ENCODE measurements around the gene NTM. TPM values are rescaled to one million over a fixed set of nuclear protein-coding genes. Genes with fewer than 3 reads are reported as not detected.

The NTM gene
- total RNA-seq, 1 experiment from 2014 or later = 16.4 TPM

DNA sequence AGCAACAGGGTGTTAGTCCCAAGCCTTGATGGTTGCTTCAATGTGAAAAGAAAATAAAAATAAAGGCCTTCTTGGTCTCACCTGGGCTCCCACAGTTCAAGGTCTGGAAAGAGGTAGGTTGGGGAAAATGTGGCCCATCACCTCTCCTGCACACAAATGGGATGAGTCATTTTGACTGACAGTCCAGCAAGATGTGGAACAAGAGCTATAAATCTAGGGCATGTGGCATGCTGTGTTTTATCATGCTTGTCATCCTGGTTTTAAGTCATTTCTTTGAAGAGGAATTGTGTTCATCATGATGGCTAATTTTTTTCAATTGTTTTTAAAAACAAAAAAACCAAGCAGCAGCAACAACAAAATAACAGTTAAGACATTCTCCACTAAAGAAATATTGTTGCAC lies 503.7 kb downstream of the NTM start (continued):
- TF ChIP-seq, protein P1, sequence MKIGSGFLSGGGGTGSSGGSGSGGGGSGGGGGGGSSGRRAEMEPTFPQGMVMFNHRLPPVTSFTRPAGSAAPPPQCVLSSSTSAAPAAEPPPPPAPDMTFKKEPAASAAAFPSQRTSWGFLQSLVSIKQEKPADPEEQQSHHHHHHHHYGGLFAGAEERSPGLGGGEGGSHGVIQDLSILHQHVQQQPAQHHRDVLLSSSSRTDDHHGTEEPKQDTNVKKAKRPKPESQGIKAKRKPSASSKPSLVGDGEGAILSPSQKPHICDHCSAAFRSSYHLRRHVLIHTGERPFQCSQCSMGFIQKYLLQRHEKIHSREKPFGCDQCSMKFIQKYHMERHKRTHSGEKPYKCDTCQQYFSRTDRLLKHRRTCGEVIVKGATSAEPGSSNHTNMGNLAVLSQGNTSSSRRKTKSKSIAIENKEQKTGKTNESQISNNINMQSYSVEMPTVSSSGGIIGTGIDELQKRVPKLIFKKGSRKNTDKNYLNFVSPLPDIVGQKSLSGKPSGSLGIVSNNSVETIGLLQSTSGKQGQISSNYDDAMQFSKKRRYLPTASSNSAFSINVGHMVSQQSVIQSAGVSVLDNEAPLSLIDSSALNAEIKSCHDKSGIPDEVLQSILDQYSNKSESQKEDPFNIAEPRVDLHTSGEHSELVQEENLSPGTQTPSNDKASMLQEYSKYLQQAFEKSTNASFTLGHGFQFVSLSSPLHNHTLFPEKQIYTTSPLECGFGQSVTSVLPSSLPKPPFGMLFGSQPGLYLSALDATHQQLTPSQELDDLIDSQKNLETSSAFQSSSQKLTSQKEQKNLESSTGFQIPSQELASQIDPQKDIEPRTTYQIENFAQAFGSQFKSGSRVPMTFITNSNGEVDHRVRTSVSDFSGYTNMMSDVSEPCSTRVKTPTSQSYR (CRISPR knock-in tag; IDR thresholded peaks at IDR 0.05) = no peak
- TF ChIP-seq, protein P2, sequence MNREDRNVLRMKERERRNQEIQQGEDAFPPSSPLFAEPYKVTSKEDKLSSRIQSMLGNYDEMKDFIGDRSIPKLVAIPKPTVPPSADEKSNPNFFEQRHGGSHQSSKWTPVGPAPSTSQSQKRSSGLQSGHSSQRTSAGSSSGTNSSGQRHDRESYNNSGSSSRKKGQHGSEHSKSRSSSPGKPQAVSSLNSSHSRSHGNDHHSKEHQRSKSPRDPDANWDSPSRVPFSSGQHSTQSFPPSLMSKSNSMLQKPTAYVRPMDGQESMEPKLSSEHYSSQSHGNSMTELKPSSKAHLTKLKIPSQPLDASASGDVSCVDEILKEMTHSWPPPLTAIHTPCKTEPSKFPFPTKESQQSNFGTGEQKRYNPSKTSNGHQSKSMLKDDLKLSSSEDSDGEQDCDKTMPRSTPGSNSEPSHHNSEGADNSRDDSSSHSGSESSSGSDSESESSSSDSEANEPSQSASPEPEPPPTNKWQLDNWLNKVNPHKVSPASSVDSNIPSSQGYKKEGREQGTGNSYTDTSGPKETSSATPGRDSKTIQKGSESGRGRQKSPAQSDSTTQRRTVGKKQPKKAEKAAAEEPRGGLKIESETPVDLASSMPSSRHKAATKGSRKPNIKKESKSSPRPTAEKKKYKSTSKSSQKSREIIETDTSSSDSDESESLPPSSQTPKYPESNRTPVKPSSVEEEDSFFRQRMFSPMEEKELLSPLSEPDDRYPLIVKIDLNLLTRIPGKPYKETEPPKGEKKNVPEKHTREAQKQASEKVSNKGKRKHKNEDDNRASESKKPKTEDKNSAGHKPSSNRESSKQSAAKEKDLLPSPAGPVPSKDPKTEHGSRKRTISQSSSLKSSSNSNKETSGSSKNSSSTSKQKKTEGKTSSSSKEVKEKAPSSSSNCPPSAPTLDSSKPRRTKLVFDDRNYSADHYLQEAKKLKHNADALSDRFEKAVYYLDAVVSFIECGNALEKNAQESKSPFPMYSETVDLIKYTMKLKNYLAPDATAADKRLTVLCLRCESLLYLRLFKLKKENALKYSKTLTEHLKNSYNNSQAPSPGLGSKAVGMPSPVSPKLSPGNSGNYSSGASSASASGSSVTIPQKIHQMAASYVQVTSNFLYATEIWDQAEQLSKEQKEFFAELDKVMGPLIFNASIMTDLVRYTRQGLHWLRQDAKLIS (CRISPR knock-in tag; IDR thresholded peaks at IDR 0.05; ENCODE audit: borderline replicate concordance) = no peak
- TF ChIP-seq PRRX2 (CRISPR knock-in tag; IDR thresholded peaks at IDR 0.05) (no peak), HMGA2 (CRISPR knock-in tag; IDR thresholded peaks at IDR 0.05) (no peak), ZBTB21 (CRISPR knock-in tag; IDR thresholded peaks at IDR 0.05; ENCODE audit: borderline replicate concordance) (no peak), NFYB (CRISPR knock-in tag; conservative IDR thresholded peaks at IDR 0.05; ENCODE audit: low read depth) (no peak)
- TF ChIP-seq, protein P3, sequence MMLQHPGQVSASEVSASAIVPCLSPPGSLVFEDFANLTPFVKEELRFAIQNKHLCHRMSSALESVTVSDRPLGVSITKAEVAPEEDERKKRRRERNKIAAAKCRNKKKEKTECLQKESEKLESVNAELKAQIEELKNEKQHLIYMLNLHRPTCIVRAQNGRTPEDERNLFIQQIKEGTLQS (CRISPR knock-in tag; conservative IDR thresholded peaks at IDR 0.05) = no peak

DNA sequence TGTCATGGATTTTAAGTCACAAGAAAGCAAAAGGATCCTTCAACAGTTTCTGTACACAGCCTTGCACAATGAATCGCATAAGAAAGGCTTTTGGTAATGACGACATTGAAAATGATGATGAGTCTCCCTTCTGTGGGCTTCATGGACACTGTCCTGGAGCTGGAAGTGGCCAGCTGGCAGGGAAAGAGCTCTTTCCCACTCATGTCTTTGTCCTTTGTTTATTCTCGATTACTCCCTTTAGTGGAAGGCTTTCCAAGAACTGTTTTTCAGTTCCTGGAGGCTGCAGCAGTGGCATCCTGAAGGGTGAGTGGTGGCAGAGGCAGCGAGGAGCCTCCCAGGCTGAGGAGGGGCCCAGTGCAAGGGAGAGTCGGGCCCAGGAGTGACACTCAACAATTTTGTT lies 505.2 kb downstream of the NTM start:
- no peak for DNase-seq (ENCODE audit: low spot score)
- POLR2A ChIA-PET = no interaction called here
- CTCF ChIA-PET = no interaction called here
- TF ChIP-seq, protein P4, sequence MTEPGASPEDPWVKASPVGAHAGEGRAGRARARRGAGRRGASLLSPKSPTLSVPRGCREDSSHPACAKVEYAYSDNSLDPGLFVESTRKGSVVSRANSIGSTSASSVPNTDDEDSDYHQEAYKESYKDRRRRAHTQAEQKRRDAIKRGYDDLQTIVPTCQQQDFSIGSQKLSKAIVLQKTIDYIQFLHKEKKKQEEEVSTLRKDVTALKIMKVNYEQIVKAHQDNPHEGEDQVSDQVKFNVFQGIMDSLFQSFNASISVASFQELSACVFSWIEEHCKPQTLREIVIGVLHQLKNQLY (CRISPR knock-in tag; IDR thresholded peaks at IDR 0.05) = no peak
- TF ChIP-seq CREB1 (CRISPR knock-in tag; IDR thresholded peaks at IDR 0.05) (no peak), SOX15 (CRISPR knock-in tag; IDR thresholded peaks at IDR 0.05) (no peak), GTF2I (CRISPR knock-in tag; conservative IDR thresholded peaks at IDR 0.05) (no peak), ZNF317 (CRISPR knock-in tag; IDR thresholded peaks at IDR 0.05; ENCODE audit: borderline replicate concordance, low read depth) (no peak), ZNF121 (CRISPR knock-in tag; IDR thresholded peaks at IDR 0.05) (no peak), TEAD4 (CRISPR knock-in tag; IDR thresholded peaks at IDR 0.05) (no peak), ATF1 (CRISPR knock-in tag; IDR thresholded peaks at IDR 0.05) (no peak), SMAD4 (CRISPR knock-in tag; IDR thresholded peaks at IDR 0.05) (no peak), NFYB (CRISPR knock-in tag; conservative IDR thresholded peaks at IDR 0.05; ENCODE audit: low read depth) (no peak), FOXK1 (CRISPR knock-in tag; IDR thresholded peaks at IDR 0.05) (no peak), ELF4 (CRISPR knock-in tag; IDR thresholded peaks at IDR 0.05; ENCODE audit: low read depth) (no peak)
- TF ChIP-seq, protein P2 (CRISPR knock-in tag; IDR thresholded peaks at IDR 0.05; ENCODE audit: borderline replicate concordance) = no peak
- TF ChIP-seq, protein P5, sequence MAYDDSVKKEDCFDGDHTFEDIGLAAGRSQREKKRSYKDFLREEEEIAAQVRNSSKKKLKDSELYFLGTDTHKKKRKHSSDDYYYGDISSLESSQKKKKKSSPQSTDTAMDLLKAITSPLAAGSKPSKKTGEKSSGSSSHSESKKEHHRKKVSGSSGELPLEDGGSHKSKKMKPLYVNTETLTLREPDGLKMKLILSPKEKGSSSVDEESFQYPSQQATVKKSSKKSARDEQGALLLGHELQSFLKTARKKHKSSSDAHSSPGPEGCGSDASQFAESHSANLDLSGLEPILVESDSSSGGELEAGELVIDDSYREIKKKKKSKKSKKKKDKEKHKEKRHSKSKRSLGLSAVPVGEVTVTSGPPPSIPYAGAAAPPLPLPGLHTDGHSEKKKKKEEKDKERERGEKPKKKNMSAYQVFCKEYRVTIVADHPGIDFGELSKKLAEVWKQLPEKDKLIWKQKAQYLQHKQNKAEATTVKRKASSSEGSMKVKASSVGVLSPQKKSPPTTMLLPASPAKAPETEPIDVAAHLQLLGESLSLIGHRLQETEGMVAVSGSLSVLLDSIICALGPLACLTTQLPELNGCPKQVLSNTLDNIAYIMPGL (CRISPR knock-in tag; IDR thresholded peaks at IDR 0.05) = no peak
- TF ChIP-seq, protein P6, sequence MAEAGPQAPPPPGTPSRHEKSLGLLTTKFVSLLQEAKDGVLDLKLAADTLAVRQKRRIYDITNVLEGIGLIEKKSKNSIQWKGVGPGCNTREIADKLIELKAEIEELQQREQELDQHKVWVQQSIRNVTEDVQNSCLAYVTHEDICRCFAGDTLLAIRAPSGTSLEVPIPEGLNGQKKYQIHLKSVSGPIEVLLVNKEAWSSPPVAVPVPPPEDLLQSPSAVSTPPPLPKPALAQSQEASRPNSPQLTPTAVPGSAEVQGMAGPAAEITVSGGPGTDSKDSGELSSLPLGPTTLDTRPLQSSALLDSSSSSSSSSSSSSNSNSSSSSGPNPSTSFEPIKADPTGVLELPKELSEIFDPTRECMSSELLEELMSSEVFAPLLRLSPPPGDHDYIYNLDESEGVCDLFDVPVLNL (CRISPR knock-in tag; IDR thresholded peaks at IDR 0.05; ENCODE audit: borderline replicate concordance, low read depth) = no peak
- TF ChIP-seq, protein P7, sequence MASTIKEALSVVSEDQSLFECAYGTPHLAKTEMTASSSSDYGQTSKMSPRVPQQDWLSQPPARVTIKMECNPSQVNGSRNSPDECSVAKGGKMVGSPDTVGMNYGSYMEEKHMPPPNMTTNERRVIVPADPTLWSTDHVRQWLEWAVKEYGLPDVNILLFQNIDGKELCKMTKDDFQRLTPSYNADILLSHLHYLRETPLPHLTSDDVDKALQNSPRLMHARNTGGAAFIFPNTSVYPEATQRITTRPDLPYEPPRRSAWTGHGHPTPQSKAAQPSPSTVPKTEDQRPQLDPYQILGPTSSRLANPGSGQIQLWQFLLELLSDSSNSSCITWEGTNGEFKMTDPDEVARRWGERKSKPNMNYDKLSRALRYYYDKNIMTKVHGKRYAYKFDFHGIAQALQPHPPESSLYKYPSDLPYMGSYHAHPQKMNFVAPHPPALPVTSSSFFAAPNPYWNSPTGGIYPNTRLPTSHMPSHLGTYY (CRISPR knock-in tag; IDR thresholded peaks at IDR 0.05) = no peak

More for the DNA sequence above, 505.2 kb downstream of the NTM start:
- no peaks in the 10 kb centered on the region for H3K9me3 Mint-ChIP-seq
- H3K27ac Mint-ChIP-seq = no peak overlapping the region
- no peak overlapping the region for H3K4me3 Mint-ChIP-seq
- H3K36me3 Mint-ChIP-seq = no peaks in the 10 kb centered on the region
- peaks cover 21% of the 10 kb centered on the region for H3K4me1 Mint-ChIP-seq
- no peaks in the 10 kb centered on the region for H3K27me3 Mint-ChIP-seq (ENCODE audit: low read depth)
- ATAC-seq = no peak
